Caco-2 (cell line): ENCODE results near the gene HIBCH. TPM values are rescaled to one million over a fixed set of nuclear protein-coding genes. Genes with fewer than 3 reads are reported as not detected.
"Not testable (repeated sequence)": the region's sequence is repeated elsewhere in the genome, so short reads cannot be mapped to it uniquely, and the experiment has no call there.

Source experiments
- BruUV-seq: library from RNA; stranded (reverse); fragments of 400-500 nt; replicated peaks from 2 replicates; lab custom pipeline; 2021; lab: Mats Ljungman, UMichigan
- CTCF ChIA-PET: fragments of 300-600 bp; sonication (Branson Sonifier 250); formaldehyde crosslinking; loops from one replicate; lab custom pipeline; 2022; ENCODE audit warnings: antibody characterized with exemption; lab: Charles Lee
- POLR2A ChIA-PET: fragments of 300-600 bp; sonication (Branson Sonifier 250); formaldehyde crosslinking; loops from one replicate; lab custom pipeline; 2022; ENCODE audit warnings: antibody characterized with exemption; lab: Charles Lee
- DNase-seq, 2 experiments: peaks; one replicate each; pipeline versions ENCODE4 v3.0.0 to v3.0.0-alpha.2; 2020 to 2022
- H3K27me3 ChIP-seq: replicated peaks from 2 replicates; pipeline ENCODE4 v1.6.0; 2011; ENCODE audit warnings: low read length; ENCODE audit not compliant: control insufficient read depth, insufficient read depth
- H3K36me3 ChIP-seq: 2 replicates; pipeline ENCODE4 v1.5.1; 2011; ENCODE audit warnings: low read length; ENCODE audit not compliant: control insufficient read depth, insufficient read depth
- H3K4me1 ChIP-seq: fragments of 250-450 bp; sonication (Bioruptor Pico); 2 replicates; pipeline ENCODE4 v1.5.1; 2020; ENCODE audit warnings: mild to moderate bottlenecking
- H3K4me3 ChIP-seq: 2 replicates; pipeline ENCODE4 v1.5.1; 2011; ENCODE audit warnings: low read depth, mild to moderate bottlenecking, control low read depth, low read length
- H3K9me3 ChIP-seq: fragments of 250-450 bp; sonication (Bioruptor Pico); 2 replicates; pipeline ENCODE4 v1.5.1; 2020; ENCODE audit warnings: mild to moderate bottlenecking, moderate library complexity
- H3K27ac Mint-ChIP-seq: one replicate; pipeline ENCODE4 v1.8.0; 2022; ENCODE audit warnings: mixed read lengths; ENCODE audit not compliant: unreplicated experiment
- H3K27me3 Mint-ChIP-seq: one replicate; pipeline ENCODE4 v1.8.0; 2022; ENCODE audit warnings: mixed read lengths; ENCODE audit not compliant: insufficient read depth, unreplicated experiment
- H3K36me3 Mint-ChIP-seq: one replicate; pipeline ENCODE4 v1.8.0; 2022; ENCODE audit warnings: mild to moderate bottlenecking, mixed read lengths; ENCODE audit not compliant: insufficient read depth, unreplicated experiment
- H3K4me1 Mint-ChIP-seq: one replicate; pipeline ENCODE4 v1.8.0; 2022; ENCODE audit warnings: low read depth, mixed read lengths; ENCODE audit not compliant: unreplicated experiment
- H3K4me3 Mint-ChIP-seq: one replicate; pipeline ENCODE4 v1.8.0; 2022; ENCODE audit warnings: mild to moderate bottlenecking, moderate library complexity, mixed read lengths; ENCODE audit not compliant: unreplicated experiment
- H3K9me3 Mint-ChIP-seq: one replicate; pipeline ENCODE4 v1.8.0; 2022; ENCODE audit warnings: mixed read lengths; ENCODE audit not compliant: unreplicated experiment
- CTCF ChIP-seq, 2 experiments: fragments of 200-600 bp in 1 of 2; IDR thresholded peaks; 1 replicate in 1 of 2; 2 replicates in 1 of 2; pipeline versions ENCODE4 v1.5.1 to v1.8.0; 2011 to 2022; ENCODE audit warnings: antibody characterized with exemption in 1 of 2, control low read depth in 1 of 2, inconsistent platforms in 1 of 2, low read depth in 1 of 2, low read length in 1 of 2, mild to moderate bottlenecking in 1 of 2, moderate library complexity in 1 of 2; ENCODE audit not compliant: insufficient read depth in 1 of 2, severe bottlenecking in 1 of 2, unreplicated experiment in 1 of 2
- intact Hi-C: fragments of 100-400 bp; cut with micrococcal nuclease; formaldehyde crosslinking; loops from one replicate; pipeline ENCODE4 v1.10.0; 2022; ENCODE audit not compliant: unreplicated experiment
- total RNA-seq: library from RNA; stranded (reverse); gene quantifications from 2 replicates; pipeline ENCODE4 v1.2.3, GENCODE V29; 2022

The HIBCH gene
- total RNA-seq, 1 experiment from 2014 or later: 34.4 TPM

GRCh38 chr2:190360965-190361364 lies 41.3 kb upstream of the HIBCH start:
- H3K9me3 ChIP-seq: no peaks in the 10 kb centered on the region
- Mint-ChIP-seq H3K27me3 (no peaks in the 10 kb centered on the region), H3K27ac (no peak overlapping the region), H3K9me3 (no peaks in the 10 kb centered on the region), H3K36me3 (no peaks in the 10 kb centered on the region), H3K4me3 (no peak overlapping the region), H3K4me1 (peaks cover 7% of the 10 kb centered on the region)
- no peak overlapping the region for H3K4me3 ChIP-seq
- ChIA-PET CTCF (no interaction called here), POLR2A (no interaction called here)
- no peaks in the 10 kb centered on the region for H3K36me3 ChIP-seq
- H3K27me3 ChIP-seq: no peaks in the 10 kb centered on the region
- intact Hi-C loops: no loop called here
- DNase-seq: no peak
- H3K4me1 ChIP-seq: peaks cover 11% of the 10 kb centered on the region
- no peak for TF ChIP-seq CTCF (IDR thresholded peaks at IDR 0.05; ENCODE audit: insufficient read depth in 1 of 2, low read depth in 1 of 2, low read length in 1 of 2, severe bottlenecking in 1 of 2, unreplicated experiment in 1 of 2)
- BruUV-seq: no TSS peak

GRCh38 chr2:190360561-190360960 lies 40.9 kb upstream of the HIBCH start:
- no peak for TF ChIP-seq CTCF (IDR thresholded peaks at IDR 0.05; ENCODE audit: insufficient read depth in 1 of 2, low read depth in 1 of 2, low read length in 1 of 2, severe bottlenecking in 1 of 2, unreplicated experiment in 1 of 2)
- Histone ChIP-seq H3K9me3 (no peaks in the 10 kb centered on the region), H3K36me3 (no peaks in the 10 kb centered on the region), H3K27me3 (no peaks in the 10 kb centered on the region), H3K4me1 (peaks cover 11% of the 10 kb centered on the region), H3K4me3 (no peak overlapping the region)
- no peaks in the 10 kb centered on the region for H3K27me3 Mint-ChIP-seq
- H3K4me3 Mint-ChIP-seq: no peak overlapping the region
- no TSS peak for BruUV-seq
- H3K9me3 Mint-ChIP-seq: no peaks in the 10 kb centered on the region
- POLR2A ChIA-PET: no interaction called here
- H3K36me3 Mint-ChIP-seq: no peaks in the 10 kb centered on the region
- intact Hi-C loops: no loop called here
- H3K4me1 Mint-ChIP-seq: peaks cover 7% of the 10 kb centered on the region
- H3K27ac Mint-ChIP-seq: no peak overlapping the region
- no peak for DNase-seq
- CTCF ChIA-PET: no interaction called here

- H3K4me1 ChIP-seq: peaks cover 15% of the 10 kb centered on the region
- BruUV-seq, H3K27ac Mint-ChIP-seq, H3K27me3 ChIP-seq, H3K4me3 ChIP-seq, H3K9me3 Mint-ChIP-seq, H3K36me3 Mint-ChIP-seq, H3K4me3 Mint-ChIP-seq, H3K4me1 Mint-ChIP-seq, intact Hi-C loops, H3K9me3 ChIP-seq, DNase-seq, H3K27me3 Mint-ChIP-seq, H3K36me3 ChIP-seq: not testable (repeated sequence)
- POLR2A ChIA-PET: interaction anchor here (0.6 kb wide), 1 partner anchor 305 kb away, joined by 4 read pairs; no protein-coding TSS in a partner anchor
- CTCF ChIA-PET: interaction anchor here (1.1 kb wide), 1 partner anchor 14 kb away, joined by 3 read pairs; no protein-coding TSS in a partner anchor
Measured at GRCh38 chr2:190358655-190359448, 39.2 kb upstream of the HIBCH start.
